HepG2 (cell line): ENCODE measurements around the gene C5orf15. TPM values are rescaled to one million over a fixed set of nuclear protein-coding genes. Genes with fewer than 3 reads are reported as not detected.

Experiments used
- ATAC-seq: fragments of 200-7000 bp; cut with Tn5 transposase; 3 replicates; pipeline ENCODE4 v1.9.1; 2020; ENCODE audit warnings: mild to moderate bottlenecking, moderate library complexity
- BruUV-seq: library from RNA; stranded (reverse); fragments of 400-500 nt; replicated peaks from 2 replicates; lab custom pipeline; 2021; lab: Mats Ljungman, UMichigan
- CTCF ChIA-PET: fragments of 300-600 bp; formaldehyde crosslinking; extraction: SDS; loops from one replicate; lab custom pipeline; 2021; ENCODE audit warnings: low total read pairs, inconsistent platforms, low intra/inter-chr PET ratio; lab: Yijun Ruan, JAX
- POLR2A ChIA-PET: fragments of 350-600 bp; sonication (Branson Sonifier 250); formaldehyde crosslinking; loops from one replicate; lab custom pipeline; 2020; ENCODE audit warnings: antibody characterized with exemption, inconsistent platforms; lab: Yijun Ruan, JAX
- DNase-seq: peaks from one replicate; pipeline ENCODE4 v3.0.0-alpha.2; 2015; ENCODE audit warnings: low spot score
- FAIRE-seq: peaks from 3 replicates; lab custom pipeline; 2011; peaks lifted over from hg19 to GRCh38; lab: Jason Lieb, UNC
- H2AFZ ChIP-seq: one replicate; pipeline ENCODE4 v1.6.1; 2011; ENCODE audit warnings: low read length, inconsistent platforms
- H3K27ac ChIP-seq: fragments of 300-600 bp; 3 replicates; pipeline ENCODE4 v1.8.0; 2011; ENCODE audit warnings: mixed run types, mild to moderate bottlenecking, mixed read lengths, low read length, inconsistent platforms; ENCODE audit not compliant: insufficient read depth; ENCODE audit errors: extremely low read length
- H3K27me3 ChIP-seq, 2 experiments: fragments of 200-600 bp in 1 of 2; 2 replicates in 1 of 2; 3 replicates in 1 of 2; pipeline versions ENCODE4 v1.6.0 to v1.8.0; 2011; ENCODE audit warnings: low read length in 2 of 2, mild to moderate bottlenecking in 2 of 2, moderate library complexity in 2 of 2, inconsistent platforms in 1 of 2; ENCODE audit not compliant: insufficient read depth in 2 of 2, control insufficient read depth in 1 of 2
- H3K36me3 ChIP-seq, 2 experiments: fragments of 200-600 bp in 1 of 2; replicated peaks in 1 of 2; 2 replicates in 1 of 2; 3 replicates in 1 of 2; pipeline versions ENCODE4 v1.5.1 to v1.8.0; 2011; ENCODE audit warnings: low read length in 2 of 2, inconsistent platforms in 1 of 2; ENCODE audit not compliant: insufficient read depth in 2 of 2, control insufficient read depth in 1 of 2
- H3K4me1 ChIP-seq: 2 replicates; pipeline ENCODE4 v1.5.1; 2012; ENCODE audit warnings: low read length, inconsistent platforms; ENCODE audit not compliant: insufficient read depth
- H3K4me2 ChIP-seq: 2 replicates; pipeline ENCODE4 v1.6.0; 2011; ENCODE audit warnings: low read depth, low read length, inconsistent platforms
- H3K4me3 ChIP-seq, 3 experiments: fragments of 200-600 bp in 1 of 3; sonication (generic), shearing (Covaris generic) in 1 of 3; replicated peaks in 1 of 3; 2 replicates each; pipeline ENCODE4 v1.5.1; 2011 to 2016; ENCODE audit warnings: low read length in 3 of 3, inconsistent platforms in 2 of 3, low read depth in 2 of 3, mild to moderate bottlenecking in 2 of 3, control low read depth in 1 of 3, mixed read lengths in 1 of 3; ENCODE audit not compliant: insufficient read depth in 1 of 3
- H3K79me2 ChIP-seq: one replicate; pipeline ENCODE4 v1.6.1; 2011; ENCODE audit warnings: low read length, inconsistent platforms; ENCODE audit not compliant: insufficient read depth
- H3K9ac ChIP-seq: 2 replicates; pipeline ENCODE4 v1.6.0; 2011; ENCODE audit warnings: mild to moderate bottlenecking, low read depth, low read length, inconsistent platforms; ENCODE audit not compliant: insufficient read depth
- H3K9me3 ChIP-seq: 2 replicates; pipeline ENCODE4 v1.5.1; 2012; ENCODE audit warnings: mild to moderate bottlenecking, low read length
- H4K20me1 ChIP-seq: 2 replicates; pipeline ENCODE4 v1.6.0; 2011; ENCODE audit warnings: inconsistent platforms, mild to moderate bottlenecking, low read length, moderate library complexity; ENCODE audit not compliant: insufficient read depth
- HDAC1 ChIP-seq: sonication (generic); formaldehyde crosslinking; IDR thresholded peaks from 2 replicates; pipeline ENCODE4 v1.5.1; 2020; ENCODE audit warnings: mild to moderate bottlenecking, missing genetic modification reagents
- NFE2L1 ChIP-seq: sonication (generic); formaldehyde crosslinking; IDR thresholded peaks from 2 replicates; pipeline ENCODE4 v1.4.0; 2020; ENCODE audit warnings: missing genetic modification reagents, mild to moderate bottlenecking, borderline replicate concordance
- NKX3-1 ChIP-seq: sonication (generic); formaldehyde crosslinking; IDR thresholded peaks from 2 replicates; pipeline ENCODE4 v1.5.0; 2020; ENCODE audit warnings: missing genetic modification reagents
- PAF1 ChIP-seq: IDR thresholded peaks from 2 replicates; pipeline ENCODE4 v1.6.1; 2016; ENCODE audit warnings: missing genetic modification reagents, missing compliant biosample characterization
- RBAK ChIP-seq: sonication (generic); formaldehyde crosslinking; IDR thresholded peaks from 2 replicates; pipeline ENCODE4 v1.5.1; 2020; ENCODE audit warnings: mild to moderate bottlenecking, missing genetic modification reagents
- RCOR2 ChIP-seq: IDR thresholded peaks from 2 replicates; pipeline ENCODE4 v1.6.1; 2016; ENCODE audit warnings: missing biosample characterization, missing genetic modification reagents
- SP2 ChIP-seq: sonication (generic); formaldehyde crosslinking; IDR thresholded peaks from 2 replicates; pipeline ENCODE4 v1.5.1; 2020; ENCODE audit warnings: mild to moderate bottlenecking, missing genetic modification reagents
- UBTF ChIP-seq: sonication (generic); formaldehyde crosslinking; IDR thresholded peaks from 2 replicates; pipeline ENCODE4 v1.4.0; 2020; ENCODE audit warnings: mild to moderate bottlenecking, missing genetic modification reagents
- ZKSCAN1 ChIP-seq: fragments of 150-350 bp; IDR thresholded peaks from 2 replicates; pipeline ENCODE4 v1.6.1; 2014; ENCODE audit warnings: low read length
- ZNF362 ChIP-seq: sonication (generic); formaldehyde crosslinking; IDR thresholded peaks from 2 replicates; pipeline ENCODE4 v1.4.0; 2020; ENCODE audit warnings: missing genetic modification reagents, mild to moderate bottlenecking, borderline replicate concordance
- ZNF629 ChIP-seq: sonication (generic); formaldehyde crosslinking; conservative IDR thresholded peaks from 2 replicates; pipeline ENCODE4 v1.5.0; 2020; ENCODE audit warnings: missing genetic modification reagents
- ZNF775 ChIP-seq: sonication (generic); formaldehyde crosslinking; IDR thresholded peaks from 2 replicates; pipeline ENCODE4 v1.4.0; 2020; ENCODE audit warnings: missing genetic modification reagents, mild to moderate bottlenecking, moderate library complexity, borderline replicate concordance
- ZNF777 ChIP-seq: sonication (generic); formaldehyde crosslinking; IDR thresholded peaks from 2 replicates; pipeline ENCODE4 v1.4.0; 2020; ENCODE audit warnings: missing genetic modification reagents
- WGBS: methylation state at CpG from one replicate; pipeline ENCODE4 v1.1.6; 2017; ENCODE audit warnings: low lambda C conversion rate; 5-methylcytosine and 5-hydroxymethylcytosine counted together
- in situ Hi-C: cut with HindIII; loops from 2 replicates; pipeline ENCODE4 v1.10.0; 2017; ENCODE audit warnings: low pct_unique_long_range_greater_than_20kb; ENCODE audit not compliant: extremely low pct_ligation_motif_present
- intact Hi-C: fragments of 100-400 bp; cut with micrococcal nuclease; formaldehyde crosslinking; loops from one replicate; pipeline ENCODE4 v1.10.0; 2022; ENCODE audit not compliant: unreplicated experiment
- polyA plus RNA-seq, 8 experiments: library from polyadenylated mRNA; depleted of rRNA in 3 of 8; stranded (reverse) in 7 of 8; unstranded in 1 of 8; fragments of >200 nt; fragmentation: Illumina TruSeq in 4 of 8; extraction: Trizol in 4 of 8; gene quantifications; 2 replicates each; pipeline versions ENCODE4 v1.2.1 to v1.2.3, GENCODE V29; 2011 to 2016; ENCODE audit warnings: low read depth in 4 of 8, missing spikeins in 1 of 8, mixed read lengths in 1 of 8; ENCODE audit not compliant: insufficient read depth in 1 of 8
- total RNA-seq, 5 experiments: library from RNA; depleted of rRNA; stranded (reverse); fragments of >200 nt; fragmentation: Illumina TruSeq; extraction: Trizol; gene quantifications; 2 replicates each; pipeline ENCODE4 v1.2.3, GENCODE V29; 2016; ENCODE audit warnings: low read depth in 1 of 5

Gene C5orf15
- total and polyA plus RNA-seq, 2 of the 13 experiments (the other 11 are each of a cell fraction or from before 2014, with no cell fraction given), result 58.5 to 82.7 TPM

DNA sequence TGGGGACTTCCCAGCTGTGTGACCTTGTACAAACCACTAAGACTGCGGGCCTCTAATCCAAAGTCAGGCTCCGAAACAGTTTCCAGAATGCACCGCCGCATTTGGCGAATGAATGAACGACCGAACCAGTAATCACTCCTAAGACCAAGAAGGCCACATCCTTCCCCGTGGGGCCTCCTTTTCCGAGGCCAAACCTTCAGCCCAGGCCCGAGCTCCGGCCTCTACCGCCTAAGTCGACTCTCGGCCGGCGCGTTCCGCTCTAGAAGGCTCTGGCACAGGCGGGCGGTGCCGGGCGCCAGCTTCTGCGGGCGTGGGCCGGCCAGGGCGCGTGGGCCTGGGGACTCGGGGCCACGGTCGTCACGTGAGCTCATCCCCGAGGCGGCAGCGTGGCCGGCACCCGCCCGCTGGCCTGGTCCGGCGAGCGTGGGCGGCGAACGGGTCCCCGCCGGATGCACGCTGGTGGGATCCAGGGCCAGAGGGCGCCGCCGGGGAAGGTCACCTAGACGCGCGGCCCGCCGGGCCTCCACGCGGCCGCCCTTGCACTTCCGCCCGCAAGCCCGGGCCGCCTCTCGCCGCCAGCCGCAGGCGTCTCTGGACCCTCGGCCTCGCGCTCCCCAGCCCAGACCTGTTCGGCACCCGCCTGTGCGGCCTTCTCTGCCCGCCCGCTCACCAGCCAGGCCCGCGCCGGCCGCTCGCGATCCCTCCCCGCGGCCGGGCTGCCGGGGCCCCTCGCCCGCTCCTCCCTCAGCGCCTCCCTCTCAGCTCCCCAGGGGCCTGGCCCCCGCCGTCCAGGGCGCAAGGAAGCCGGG lies 35.6 kb upstream of the C5orf15 start (continued):
- TF ChIP-seq SP2 (CRISPR knock-in tag) (no peak), ZNF777 (peak; percentile 25; the same call in 1 of the 2 replicates), UBTF (peak; percentile 72; the same call in 1 of the 2 replicates), PAF1 (CRISPR knock-in tag) (no peak)

- TSS peak; percentile 57 for BruUV-seq
- intact Hi-C loops, result no loop called here
Observed at GRCh38 chr5:134003064-134003816, 34.8 kb upstream of the C5orf15 start.

More at GRCh38 chr5:134003064-134003816, 34.8 kb upstream of the C5orf15 start:
- ChIA-PET CTCF (no interaction called here), POLR2A (interaction anchor here (0.6 to 7.4 kb wide), 7 partner anchors 7 to 35 kb away, joined by 3 to 192 read pairs (median 7); partner anchors contain the start of gene C5orf15)
- no peaks in the 10 kb centered on the region for H3K9me3 ChIP-seq
- DNase-seq, result no peak
- ATAC-seq, result no peak
- in situ Hi-C loops, result no loop called here
- peaks cover 41% of the 10 kb centered on the region for H4K20me1 ChIP-seq
- H3K27ac ChIP-seq, result peak overlapping the region; percentile 95
- H3K4me1 ChIP-seq, result peaks cover 67% of the 10 kb centered on the region
- H3K4me3 ChIP-seq, result peak overlapping the region; percentile 92 to 96 (median 96)
- peaks cover 75% of the 10 kb centered on the region for H3K79me2 ChIP-seq
- 1% methylated on average over 7 of the region's 11 CpGs for WGBS
- H3K9ac ChIP-seq, result peak overlapping the region; percentile 97
- H2AFZ ChIP-seq, result no peak overlapping the region
- peak overlapping the region; percentile 99 for H3K4me2 ChIP-seq
- H3K27me3 ChIP-seq, result no peaks in the 10 kb centered on the region; a peak in 1 of 5 replicates
- no peak for FAIRE-seq
- H3K36me3 ChIP-seq, result peaks cover 3 to 6% of the 10 kb centered on the region in 2 experiments; a peak in 2 of 5 replicates
- TF ChIP-seq HDAC1 (CRISPR knock-in tag), result no peak
- TF ChIP-seq NKX3-1 (CRISPR knock-in tag), result no peak
- no peak for TF ChIP-seq NFE2L1 (CRISPR knock-in tag)
- no peak for TF ChIP-seq RCOR2 (CRISPR knock-in tag)
- no peak for TF ChIP-seq ZNF629 (CRISPR knock-in tag)
- no peak for TF ChIP-seq ZNF775
- peak; percentile 3; the same call in 1 of the 2 replicates for TF ChIP-seq ZNF362 (CRISPR knock-in tag)
- TF ChIP-seq ZKSCAN1, result peak; percentile 97
- TF ChIP-seq RBAK, result no peak
